Measurements from ENCODE around the gene RGS13.

DNA sequence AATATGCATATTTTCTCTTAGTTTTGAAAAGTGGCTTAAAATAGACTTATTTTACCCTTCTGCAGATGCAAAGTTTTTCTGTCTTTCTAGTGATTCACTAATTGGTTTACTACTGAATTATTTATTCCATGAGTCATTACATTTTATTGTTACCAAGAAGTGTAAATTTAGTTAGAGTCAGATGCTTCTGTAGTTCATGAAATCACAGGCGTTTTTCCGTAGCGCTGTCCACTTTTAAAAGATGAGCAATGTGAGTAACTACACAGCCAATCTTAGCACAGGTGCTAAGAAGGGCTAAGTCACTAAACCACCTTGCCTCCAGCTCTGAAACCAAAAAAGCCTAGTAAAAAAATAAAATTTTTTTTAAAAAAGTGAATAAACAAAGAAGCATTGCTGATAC, 24.7 kb downstream of the RGS13 start:
- TF ChIP-seq FOXM1 (IDR thresholded peaks at IDR 0.05; ENCODE audit: borderline replicate concordance) (no peak), BHLHE40 (IDR thresholded peaks at IDR 0.05; ENCODE audit: borderline replicate concordance) (no peak), FOXK2 (IDR thresholded peaks at IDR 0.05) (no peak), NFRKB (IDR thresholded peaks at IDR 0.05) (no peak), LEF1 (IDR thresholded peaks at IDR 0.05; ENCODE audit: borderline replicate concordance) (no peak), ZNF384 (IDR thresholded peaks at IDR 0.05) (no peak), SP1 (IDR thresholded peaks at IDR 0.05) (no peak), TARDBP (IDR thresholded peaks at IDR 0.05) (no peak), SUZ12 (IDR thresholded peaks at IDR 0.05) (no peak)

Data from HEK293T (cell line).